Erythroblast (primary cell): ENCODE results near the gene HOXD8.

Source experiments
- GATA1 ChIP-seq: IDR thresholded peaks from 2 replicates; pipeline ENCODE4 v1.6.1; 2011; ENCODE audit warnings: low read depth, mild to moderate bottlenecking, control low read depth, low read length, moderate library complexity
- POLR2A ChIP-seq: IDR thresholded peaks from 2 replicates; pipeline ENCODE4 v1.6.1; 2011; ENCODE audit warnings: mild to moderate bottlenecking, low read length

DNA sequence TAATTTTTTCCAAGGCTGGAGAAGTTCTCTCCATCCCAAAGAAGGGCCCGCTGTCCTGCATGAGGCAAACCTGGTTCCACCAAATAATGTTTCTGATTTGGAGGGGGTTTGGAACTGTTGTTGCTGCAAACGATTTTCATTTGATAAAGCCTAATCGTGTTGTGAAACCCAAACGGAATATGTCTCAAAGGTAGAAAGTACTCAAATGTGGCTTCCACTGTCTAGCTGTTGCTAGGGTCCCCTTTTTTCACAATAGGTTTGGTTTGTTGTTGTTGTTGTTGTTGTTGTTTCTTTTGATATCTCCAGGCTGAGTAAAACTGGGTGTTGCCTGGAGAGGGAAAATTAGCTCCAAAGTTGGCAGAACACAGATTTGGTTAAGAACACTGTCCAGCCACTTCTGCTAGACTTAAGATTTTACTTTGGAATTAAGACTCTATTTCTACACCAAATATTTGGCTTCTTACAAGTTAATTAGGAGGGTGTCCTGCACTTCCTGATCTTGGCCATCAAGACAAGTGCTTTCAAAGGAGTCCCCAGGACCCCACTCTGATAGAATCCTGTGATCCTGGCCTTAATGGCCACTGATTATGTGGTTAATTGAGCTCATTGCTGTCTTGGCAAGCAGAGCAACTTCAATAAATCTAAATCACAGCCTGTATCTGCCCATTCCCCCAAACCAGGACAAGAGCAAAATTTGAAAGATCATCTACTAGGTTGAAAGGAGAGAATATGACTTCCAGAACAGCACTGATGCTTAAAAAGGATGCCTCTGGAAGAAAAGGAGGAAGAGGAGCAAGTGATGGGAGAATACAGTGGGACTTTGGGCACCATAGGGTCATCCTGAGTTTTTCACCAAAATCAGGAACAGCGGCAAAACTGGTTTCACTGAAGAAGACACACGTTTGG lies 40.3 kb upstream of the HOXD8 start:
- TF ChIP-seq POLR2A (no peak), GATA1 (no peak)
